ENCODE results near the gene SEC14L1.

DNA sequence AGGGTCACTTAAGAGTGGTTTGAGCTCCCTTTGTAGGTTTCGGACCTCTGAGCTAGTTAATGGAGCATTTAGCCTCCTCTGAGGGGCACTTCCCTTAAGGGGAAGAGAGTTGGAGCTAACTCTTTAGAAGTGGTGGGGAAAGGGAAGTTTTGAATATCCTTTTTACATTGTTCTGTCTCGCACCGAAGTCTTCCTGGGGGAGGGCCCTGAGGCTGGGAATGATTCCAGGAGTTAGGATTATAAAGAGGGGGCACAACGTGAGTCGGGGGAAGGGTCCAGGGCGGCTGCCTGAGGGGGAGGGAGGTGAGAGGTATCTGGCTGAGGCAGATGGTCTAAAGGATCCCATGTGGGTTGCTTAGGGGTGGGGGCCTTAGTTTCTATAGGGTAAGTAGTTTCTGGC is 32.3 kb downstream of the SEC14L1 start:
- TF ChIP-seq, protein P1, sequence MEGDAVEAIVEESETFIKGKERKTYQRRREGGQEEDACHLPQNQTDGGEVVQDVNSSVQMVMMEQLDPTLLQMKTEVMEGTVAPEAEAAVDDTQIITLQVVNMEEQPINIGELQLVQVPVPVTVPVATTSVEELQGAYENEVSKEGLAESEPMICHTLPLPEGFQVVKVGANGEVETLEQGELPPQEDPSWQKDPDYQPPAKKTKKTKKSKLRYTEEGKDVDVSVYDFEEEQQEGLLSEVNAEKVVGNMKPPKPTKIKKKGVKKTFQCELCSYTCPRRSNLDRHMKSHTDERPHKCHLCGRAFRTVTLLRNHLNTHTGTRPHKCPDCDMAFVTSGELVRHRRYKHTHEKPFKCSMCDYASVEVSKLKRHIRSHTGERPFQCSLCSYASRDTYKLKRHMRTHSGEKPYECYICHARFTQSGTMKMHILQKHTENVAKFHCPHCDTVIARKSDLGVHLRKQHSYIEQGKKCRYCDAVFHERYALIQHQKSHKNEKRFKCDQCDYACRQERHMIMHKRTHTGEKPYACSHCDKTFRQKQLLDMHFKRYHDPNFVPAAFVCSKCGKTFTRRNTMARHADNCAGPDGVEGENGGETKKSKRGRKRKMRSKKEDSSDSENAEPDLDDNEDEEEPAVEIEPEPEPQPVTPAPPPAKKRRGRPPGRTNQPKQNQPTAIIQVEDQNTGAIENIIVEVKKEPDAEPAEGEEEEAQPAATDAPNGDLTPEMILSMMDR (IDR thresholded peaks at IDR 0.05): no peak
- TF ChIP-seq REST (IDR thresholded peaks at IDR 0.05; ENCODE audit: insufficient read depth in 1 of 2, low read depth in 2 of 2, low read length in 1 of 2): no peak
